HepG2 (cell line): ENCODE measurements around the gene LMOD3.

Experiments
- BRF2 ChIP-seq: sonication (generic); formaldehyde crosslinking; IDR thresholded peaks from 2 replicates; pipeline ENCODE4 v1.8.1; 2022; ENCODE audit warnings: mild to moderate bottlenecking, missing genetic modification reagents
- FOXP4 ChIP-seq: sonication (generic); formaldehyde crosslinking; IDR thresholded peaks from 2 replicates; pipeline ENCODE4 v1.4.0; 2020; ENCODE audit warnings: missing genetic modification reagents
- HDAC2 ChIP-seq: sonication (generic); formaldehyde crosslinking; IDR thresholded peaks from 2 replicates; pipeline ENCODE4 v1.4.0; 2020; ENCODE audit warnings: missing genetic modification reagents
- HNF4A ChIP-seq: sonication (generic); formaldehyde crosslinking; IDR thresholded peaks from 2 replicates; pipeline ENCODE4 v1.4.0; 2020; ENCODE audit warnings: missing genetic modification reagents
- HNRNPH1 ChIP-seq: fragments of 200-400 bp; formaldehyde crosslinking; optimal IDR thresholded peaks from 2 replicates; pipeline ENCODE3; 2017; ENCODE audit warnings: mild to moderate bottlenecking, low read depth, low read length
- KAT2B ChIP-seq: fragments of 150-350 bp; IDR thresholded peaks from 2 replicates; pipeline ENCODE4 v1.6.1; 2014; ENCODE audit warnings: low read depth, low read length, borderline replicate concordance
- MEIS2 ChIP-seq: sonication (generic); formaldehyde crosslinking; IDR thresholded peaks from 2 replicates; pipeline ENCODE4 v1.9.0; 2021; ENCODE audit warnings: mild to moderate bottlenecking, missing genetic modification reagents
- ZBTB7A ChIP-seq: sonication (generic); formaldehyde crosslinking; IDR thresholded peaks from 2 replicates; pipeline ENCODE4 v1.8.0; 2022; ENCODE audit warnings: mild to moderate bottlenecking, missing genetic modification reagents
- ZNF281 ChIP-seq: sonication (generic); formaldehyde crosslinking; IDR thresholded peaks from 2 replicates; pipeline ENCODE4 v1.4.0; 2020; ENCODE audit warnings: missing genetic modification reagents, borderline replicate concordance
- ZNF615 ChIP-seq: sonication (generic); formaldehyde crosslinking; IDR thresholded peaks from 2 replicates; pipeline ENCODE4 v1.5.0; 2020; ENCODE audit warnings: mild to moderate bottlenecking, missing genetic modification reagents, borderline replicate concordance

GRCh38 chr3:69066121-69066520 is 56.3 kb downstream of the LMOD3 start:
- TF ChIP-seq MEIS2 (CRISPR knock-in tag), result no peak
- no peak for TF ChIP-seq ZNF281 (CRISPR knock-in tag)
- no peak for TF ChIP-seq ZBTB7A (CRISPR knock-in tag)
- no peak for TF ChIP-seq BRF2 (CRISPR knock-in tag)
- TF ChIP-seq HDAC2, result no peak
- TF ChIP-seq KAT2B, result no peak
- TF ChIP-seq HNRNPH1, result no peak
- no peak for TF ChIP-seq HNF4A
- TF ChIP-seq FOXP4 (CRISPR knock-in tag), result no peak
- TF ChIP-seq ZNF615 (CRISPR knock-in tag), result no peak
